Measurements from ENCODE around the gene MPP1. TPM values are rescaled to one million over a fixed set of nuclear protein-coding genes. Genes with fewer than 3 reads are reported as not detected.

MPP1 gene
- total and polyA plus RNA-seq, 9 of the 15 experiments (the other 6 are each of a cell fraction or from before 2014, with no cell fraction given): 227 to 395 (median 283) TPM

DNA sequence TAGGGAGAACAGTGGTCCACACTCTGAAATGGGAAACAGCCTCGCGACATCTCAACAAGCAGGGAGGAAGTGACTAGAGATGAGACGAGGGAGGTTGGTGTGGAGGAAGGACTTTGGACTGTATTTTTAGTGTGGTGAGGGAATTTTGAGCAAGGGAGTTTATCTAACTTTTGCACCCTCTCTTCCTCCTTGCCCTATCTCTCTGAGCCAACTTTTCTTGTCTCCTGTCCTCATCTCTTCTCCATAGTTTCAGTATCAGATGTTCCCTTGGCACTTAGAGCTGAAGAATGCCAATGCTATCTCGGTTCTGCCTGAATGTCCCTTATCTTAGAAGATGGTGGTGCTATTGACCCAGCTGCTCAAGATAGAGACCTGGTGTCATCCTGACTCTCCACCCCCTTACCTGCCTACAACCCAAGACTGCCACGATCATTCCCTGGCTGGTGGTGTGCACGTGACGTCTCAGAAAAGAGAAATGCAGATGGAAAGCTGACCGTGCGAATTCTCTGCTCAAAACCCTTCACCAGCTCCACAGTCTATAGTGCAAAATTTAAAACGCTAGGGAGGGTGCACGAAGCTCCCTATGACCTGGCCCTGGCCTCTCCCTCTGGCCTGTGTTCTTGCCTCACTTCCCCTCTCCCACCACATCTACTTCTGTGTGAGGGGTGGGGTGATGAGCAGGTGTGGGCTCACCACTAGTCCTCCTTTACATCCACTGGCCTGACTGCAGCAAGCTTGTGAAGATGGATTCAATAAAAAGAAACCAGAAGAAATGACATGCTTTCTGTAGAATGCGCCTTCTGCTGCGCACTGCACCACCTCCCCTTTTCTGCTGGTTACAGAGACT, 20.9 kb downstream of the MPP1 start (continued):
- peak; percentile 43; the same call in 1 of the 2 replicates for TF ChIP-seq ZBTB2 (IDR thresholded peaks at IDR 0.05)
- TF ChIP-seq ZNF431 (CRISPR knock-in tag; IDR thresholded peaks at IDR 0.05): no peak
- no peak for TF ChIP-seq STAT5A (IDR thresholded peaks at IDR 0.05; ENCODE audit: borderline replicate concordance, low read length)
- TF ChIP-seq CTBP1 (IDR thresholded peaks at IDR 0.05; ENCODE audit: borderline replicate concordance): peak; percentile 58; the same call in 1 of the 2 replicates
- no peak for TF ChIP-seq ZNF121 (CRISPR knock-in tag; conservative IDR thresholded peaks at IDR 0.05)
- no peak for TF ChIP-seq ATF1 (CRISPR knock-in tag; IDR thresholded peaks at IDR 0.05)
- peak; percentile 24; the same call in 1 of the 2 replicates for TF ChIP-seq ATF1 (tag; IDR thresholded peaks at IDR 0.05)
- TF ChIP-seq ZEB2 (IDR thresholded peaks at IDR 0.05): peak; percentile 36; the same call in 1 of the 2 replicates
- 0 out of 2 replicates have a peak, but pooled peaks have one; percentile 22 for TF ChIP-seq PTTG1 (tag; IDR thresholded peaks at IDR 0.05; ENCODE audit: low read depth)
- no peak for TF ChIP-seq GTF2F1 (IDR thresholded peaks at IDR 0.05; ENCODE audit: low read depth, low read length)
- TF ChIP-seq HDAC1 (IDR thresholded peaks at IDR 0.05): 0 out of 4 replicates have a peak, but pooled peaks of 1 of the 2 experiments have one; percentile 23
- TF ChIP-seq CBX1 (IDR thresholded peaks at IDR 0.05; ENCODE audit: low read depth): no peak
- peak; percentile 48; the same call in 1 of the 2 replicates for TF ChIP-seq ELF2 (CRISPR knock-in tag; IDR thresholded peaks at IDR 0.05)
- no peak for TF ChIP-seq CREB3 (tag; conservative IDR thresholded peaks at IDR 0.05; ENCODE audit: low read depth)
- TF ChIP-seq ZKSCAN8 (CRISPR knock-in tag; IDR thresholded peaks at IDR 0.05): no peak
- TF ChIP-seq, protein P1, sequence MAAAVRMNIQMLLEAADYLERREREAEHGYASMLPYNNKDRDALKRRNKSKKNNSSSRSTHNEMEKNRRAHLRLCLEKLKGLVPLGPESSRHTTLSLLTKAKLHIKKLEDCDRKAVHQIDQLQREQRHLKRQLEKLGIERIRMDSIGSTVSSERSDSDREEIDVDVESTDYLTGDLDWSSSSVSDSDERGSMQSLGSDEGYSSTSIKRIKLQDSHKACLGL (CRISPR knock-in tag; IDR thresholded peaks at IDR 0.05; ENCODE audit: borderline replicate concordance, poor library complexity, severe bottlenecking): no peak
- peak; percentile 55 for TF ChIP-seq TAL1 (IDR thresholded peaks at IDR 0.05)
- TF ChIP-seq HNRNPK (IDR thresholded peaks at IDR 0.05; ENCODE audit: low read depth, low read length, poor library complexity, severe bottlenecking): no peak
- no peak for TF ChIP-seq ZNF668 (CRISPR knock-in tag; IDR thresholded peaks at IDR 0.05)
- no peak for TF ChIP-seq MITF (IDR thresholded peaks at IDR 0.05)
